ENCODE data around the gene MAPKAPK3.

MAPKAPK3 gene

GRCh38 chr3:50584391-50584790, 32.6 kb upstream of the MAPKAPK3 start:
- Histone ChIP-seq H2AFZ (ENCODE audit: low read depth) (no peak overlapping the region), H3K79me2 (ENCODE audit: insufficient read depth, low read depth) (no peaks in the 10 kb centered on the region), H3K4me2 (no peak overlapping the region), H3K4me1 (ENCODE audit: low read depth, poor library complexity, severe bottlenecking) (peaks cover 11% of the 10 kb centered on the region), H3K27me3 (ENCODE audit: insufficient read depth, low read depth) (no peaks in the 10 kb centered on the region), H4K20me1 (ENCODE audit: insufficient read depth) (no peaks in the 10 kb centered on the region), H3K36me3 (ENCODE audit: insufficient read depth) (no peaks in the 10 kb centered on the region), H3K27ac (no peak overlapping the region), H3K4me3 (IDR thresholded peaks at IDR 0.05; ENCODE audit: insufficient read depth, low read depth, low read length) (no peak overlapping the region), H3K9ac (no peak overlapping the region)
- no peak for TF ChIP-seq CTCF (conservative IDR thresholded peaks at IDR 0.05; ENCODE audit: low read depth, low read length)

- no peaks in the 10 kb centered on the region for H4K20me1 ChIP-seq (ENCODE audit: insufficient read depth)
- H3K4me1 ChIP-seq (ENCODE audit: low read depth, poor library complexity, severe bottlenecking) = peaks cover 11% of the 10 kb centered on the region
- no peak overlapping the region for H3K27ac ChIP-seq
- H2AFZ ChIP-seq (ENCODE audit: low read depth) = no peak overlapping the region
- H3K27me3 ChIP-seq (ENCODE audit: insufficient read depth, low read depth) = no peaks in the 10 kb centered on the region
- no peak for TF ChIP-seq CTCF (conservative IDR thresholded peaks at IDR 0.05; ENCODE audit: low read depth, low read length)
- H3K4me2 ChIP-seq = no peak overlapping the region
- H3K79me2 ChIP-seq (ENCODE audit: insufficient read depth, low read depth) = no peaks in the 10 kb centered on the region
- H3K4me3 ChIP-seq (IDR thresholded peaks at IDR 0.05; ENCODE audit: insufficient read depth, low read depth, low read length) = no peak overlapping the region
- H3K9ac ChIP-seq = no peak overlapping the region
- no peaks in the 10 kb centered on the region for H3K36me3 ChIP-seq (ENCODE audit: insufficient read depth)
These were observed 30.8 kb upstream of the MAPKAPK3 start for GRCh38 chr3:50585919-50586762.

- no peak overlapping the region for H3K9ac ChIP-seq
- no peak overlapping the region for H3K4me2 ChIP-seq
- H3K4me1 ChIP-seq (ENCODE audit: low read depth, poor library complexity, severe bottlenecking) = peaks cover 11% of the 10 kb centered on the region
- no peaks in the 10 kb centered on the region for H3K27me3 ChIP-seq (ENCODE audit: insufficient read depth, low read depth)
- H3K27ac ChIP-seq = no peak overlapping the region
- H2AFZ ChIP-seq (ENCODE audit: low read depth) = no peak overlapping the region
- TF ChIP-seq CTCF (conservative IDR thresholded peaks at IDR 0.05; ENCODE audit: low read depth, low read length) = no peak
- H4K20me1 ChIP-seq (ENCODE audit: insufficient read depth) = no peaks in the 10 kb centered on the region
- no peaks in the 10 kb centered on the region for H3K79me2 ChIP-seq (ENCODE audit: insufficient read depth, low read depth)
- no peak overlapping the region for H3K4me3 ChIP-seq (IDR thresholded peaks at IDR 0.05; ENCODE audit: insufficient read depth, low read depth, low read length)
- no peaks in the 10 kb centered on the region for H3K36me3 ChIP-seq (ENCODE audit: insufficient read depth)
These were observed 30.2 kb upstream of the MAPKAPK3 start for GRCh38 chr3:50586763-50587070.

- no peak overlapping the region for H3K4me2 ChIP-seq
- no peaks in the 10 kb centered on the region for H3K79me2 ChIP-seq (ENCODE audit: insufficient read depth, low read depth)
- no peak overlapping the region for H3K4me3 ChIP-seq (IDR thresholded peaks at IDR 0.05; ENCODE audit: insufficient read depth, low read depth, low read length)
- H3K27ac ChIP-seq = no peak overlapping the region
- TF ChIP-seq CTCF (conservative IDR thresholded peaks at IDR 0.05; ENCODE audit: low read depth, low read length) = no peak
- H3K9ac ChIP-seq = no peak overlapping the region
- H4K20me1 ChIP-seq (ENCODE audit: insufficient read depth) = no peaks in the 10 kb centered on the region
- no peaks in the 10 kb centered on the region for H3K27me3 ChIP-seq (ENCODE audit: insufficient read depth, low read depth)
- H3K4me1 ChIP-seq (ENCODE audit: low read depth, poor library complexity, severe bottlenecking) = peaks cover 11% of the 10 kb centered on the region
- H2AFZ ChIP-seq (ENCODE audit: low read depth) = no peak overlapping the region
- H3K36me3 ChIP-seq (ENCODE audit: insufficient read depth) = no peaks in the 10 kb centered on the region
These were observed 29.6 kb upstream of the MAPKAPK3 start for GRCh38 chr3:50587373-50587772.

Data from KMS-11 (cell line).